Endothelial cell of umbilical vein (primary cell): ENCODE data around the gene APMAP. TPM values are rescaled to one million over a fixed set of nuclear protein-coding genes. Genes with fewer than 3 reads are reported as not detected.

Experiments
- BruUV-seq: library from RNA; stranded (reverse); fragments of 400-500 nt; replicated peaks from 2 replicates; lab custom pipeline; 2021; lab: Mats Ljungman, UMichigan
- CTCF ChIA-PET: fragments of 300-600, 350-600 bp; sonication (Branson Sonifier 250); formaldehyde crosslinking; loops from one replicate; lab custom pipeline; 2021; ENCODE audit warnings: antibody characterized with exemption, inconsistent platforms; lab: Charles Lee
- POLR2A ChIA-PET: fragments of 300-600, 350-600 bp; sonication (Branson Sonifier 250); formaldehyde crosslinking; loops from one replicate; lab custom pipeline; 2021; ENCODE audit warnings: antibody characterized with exemption, inconsistent platforms; lab: Charles Lee
- DNase-seq: peaks from one replicate; pipeline ENCODE4 v3.0.0-alpha.2; 2011; ENCODE audit warnings: low read depth, low spot score
- FAIRE-seq: peaks from 2 replicates; lab custom pipeline; 2011; peaks lifted over from hg19 to GRCh38; lab: Jason Lieb, UNC
- H2AFZ ChIP-seq: 2 replicates; pipeline ENCODE4 v1.6.0; 2012; ENCODE audit warnings: low read depth, low read length, control low read depth, inconsistent platforms
- H3K27ac ChIP-seq: 2 replicates; pipeline ENCODE4 v1.5.1; 2011; ENCODE audit warnings: low read depth, mild to moderate bottlenecking, control low read depth, low read length, moderate library complexity; ENCODE audit not compliant: insufficient read depth
- H3K27me3 ChIP-seq, 2 experiments: 2 replicates each; pipeline versions ENCODE4 v1.6.0 to v1.6.1; 2011; ENCODE audit warnings: low read length in 2 of 2, mixed read lengths in 1 of 2; ENCODE audit not compliant: control insufficient read depth in 2 of 2, insufficient read depth in 2 of 2
- H3K36me3 ChIP-seq, 2 experiments: 2 replicates in 1 of 2; 3 replicates in 1 of 2; pipeline ENCODE4 v1.5.1; 2011; ENCODE audit warnings: low read length in 2 of 2, mild to moderate bottlenecking in 1 of 2, moderate library complexity in 1 of 2; ENCODE audit not compliant: control insufficient read depth in 2 of 2, insufficient read depth in 2 of 2; ENCODE audit errors: extremely low read depth in 1 of 2
- H3K4me1 ChIP-seq: 3 replicates; pipeline ENCODE4 v1.5.1; 2011; ENCODE audit warnings: mild to moderate bottlenecking, low read length; ENCODE audit not compliant: control insufficient read depth, insufficient read depth; ENCODE audit errors: extremely low read depth
- H3K4me2 ChIP-seq: 2 replicates; pipeline ENCODE4 v1.6.1; 2011; ENCODE audit warnings: low read length, control low read depth, mixed read lengths; ENCODE audit not compliant: insufficient read depth
- H3K4me3 ChIP-seq, 3 experiments: fragments of 200-600 bp in 1 of 3; sonication (generic), shearing (Covaris generic) in 1 of 3; replicated peaks in 1 of 3; 2 replicates each; pipeline ENCODE4 v1.5.1; 2011 to 2016; ENCODE audit warnings: control low read depth in 3 of 3, low read length in 3 of 3, mild to moderate bottlenecking in 2 of 3, inconsistent platforms in 1 of 3, low read depth in 1 of 3, moderate library complexity in 1 of 3; ENCODE audit not compliant: insufficient read depth in 1 of 3
- H3K79me2 ChIP-seq: 2 replicates; pipeline ENCODE4 v1.6.0; 2012; ENCODE audit warnings: low read length, inconsistent platforms; ENCODE audit not compliant: control insufficient read depth, insufficient read depth
- H3K9ac ChIP-seq: replicated peaks from 2 replicates; pipeline ENCODE3; 2011; ENCODE audit warnings: low read length, control low read depth; ENCODE audit not compliant: insufficient read depth; ENCODE audit errors: extremely low read depth
- H3K9me1 ChIP-seq: replicated peaks from 3 replicates; pipeline ENCODE4 v1.6.0; 2011; ENCODE audit warnings: mild to moderate bottlenecking, low read length; ENCODE audit not compliant: control insufficient read depth, insufficient read depth; ENCODE audit errors: extremely low read depth
- H3K9me3 ChIP-seq: replicated peaks from 2 replicates; pipeline ENCODE4 v1.5.1; 2012; ENCODE audit warnings: low read length, inconsistent platforms; ENCODE audit not compliant: control insufficient read depth, insufficient read depth
- H4K20me1 ChIP-seq: replicated peaks from 2 replicates; pipeline ENCODE3; 2011; ENCODE audit warnings: mild to moderate bottlenecking, low read length; ENCODE audit not compliant: control insufficient read depth, insufficient read depth; ENCODE audit errors: extremely low read depth
- EZH2 ChIP-seq: IDR thresholded peaks from 2 replicates; pipeline ENCODE4 v1.6.1; 2012; ENCODE audit warnings: borderline replicate concordance, low read depth, mild to moderate bottlenecking, moderate library complexity, low read length, inconsistent platforms; ENCODE audit not compliant: severe bottlenecking
- FOS ChIP-seq: IDR thresholded peaks from 2 replicates; pipeline ENCODE4 v1.6.1; 2011; ENCODE audit warnings: mild to moderate bottlenecking, low read length, moderate library complexity, borderline replicate concordance; ENCODE audit not compliant: insufficient read depth
- GATA2 ChIP-seq: IDR thresholded peaks from 2 replicates; pipeline ENCODE4 v1.7.0; 2011; ENCODE audit warnings: low read depth, mild to moderate bottlenecking, moderate library complexity, mixed read lengths, low read length; ENCODE audit not compliant: insufficient read length, insufficient read depth
- JUN ChIP-seq: IDR thresholded peaks from 2 replicates; pipeline ENCODE4 v1.6.1; 2011; ENCODE audit warnings: borderline replicate concordance, low read depth; ENCODE audit not compliant: insufficient read length, insufficient read depth
- MYC ChIP-seq: IDR thresholded peaks from one replicate; pipeline ENCODE4 v1.6.1; 2011; ENCODE audit warnings: mild to moderate bottlenecking, low read depth, low read length
- POLR2A ChIP-seq: IDR thresholded peaks from 2 replicates; pipeline ENCODE4 v1.6.1; 2012; ENCODE audit warnings: low read depth, mild to moderate bottlenecking, control low read depth, low read length
- POLR2AphosphoS5 ChIP-seq: IDR thresholded peaks from 2 replicates; pipeline ENCODE4 v1.6.1; 2012; ENCODE audit warnings: low read depth, mild to moderate bottlenecking, control low read depth, low read length, moderate library complexity; ENCODE audit not compliant: insufficient read depth
- dilution Hi-C: fragments of 300-500 bp; cut with MboI; formaldehyde crosslinking; loops from one replicate; pipeline ENCODE4 v1.15.0; 2019; ENCODE audit warnings: low sequenced_read_pairs; ENCODE audit not compliant: extremely low pct_ligation_motif_present
- intact Hi-C: fragments of 100-400 bp; cut with micrococcal nuclease; formaldehyde crosslinking; loops from one replicate; pipeline ENCODE4 v1.10.0; 2022
- polyA plus RNA-seq, 4 experiments: library from polyadenylated mRNA; depleted of rRNA in 3 of 4; stranded (reverse) in 3 of 4; unstranded in 1 of 4; fragments of >200 nt; gene quantifications; 2 replicates each; pipeline versions ENCODE4 v1.2.1 to v1.2.3, GENCODE V29; 2011 to 2012; ENCODE audit warnings: missing spikeins in 1 of 4
- total RNA-seq: library from RNA; stranded (reverse); gene quantifications from 2 replicates; pipeline ENCODE4 v1.2.3, GENCODE V29; 2021
- TF ChIP-seq, protein P1 (sequence below), 2 donors: IDR thresholded peaks; 1 replicate in 1 of 2; 2 replicates in 1 of 2; pipeline ENCODE4 v1.5.1; 2011; ENCODE audit warnings: low read length in 2 of 2, mild to moderate bottlenecking in 2 of 2, moderate library complexity in 2 of 2, control low read depth in 1 of 2, inconsistent platforms in 1 of 2, low read depth in 1 of 2; ENCODE audit not compliant: insufficient read depth in 1 of 2; ENCODE audit errors: extremely low read depth in 1 of 2
- TF ChIP-seq, protein P2 (sequence below): IDR thresholded peaks from 2 replicates; pipeline ENCODE4 v1.6.1; 2011; ENCODE audit not compliant: insufficient read depth, insufficient read length

The APMAP gene
- total and polyA plus RNA-seq, 2 donors (not counting 3 experiments of a cell fraction or from before 2014, with no cell fraction given) = 80.7 to 110 TPM

DNA sequence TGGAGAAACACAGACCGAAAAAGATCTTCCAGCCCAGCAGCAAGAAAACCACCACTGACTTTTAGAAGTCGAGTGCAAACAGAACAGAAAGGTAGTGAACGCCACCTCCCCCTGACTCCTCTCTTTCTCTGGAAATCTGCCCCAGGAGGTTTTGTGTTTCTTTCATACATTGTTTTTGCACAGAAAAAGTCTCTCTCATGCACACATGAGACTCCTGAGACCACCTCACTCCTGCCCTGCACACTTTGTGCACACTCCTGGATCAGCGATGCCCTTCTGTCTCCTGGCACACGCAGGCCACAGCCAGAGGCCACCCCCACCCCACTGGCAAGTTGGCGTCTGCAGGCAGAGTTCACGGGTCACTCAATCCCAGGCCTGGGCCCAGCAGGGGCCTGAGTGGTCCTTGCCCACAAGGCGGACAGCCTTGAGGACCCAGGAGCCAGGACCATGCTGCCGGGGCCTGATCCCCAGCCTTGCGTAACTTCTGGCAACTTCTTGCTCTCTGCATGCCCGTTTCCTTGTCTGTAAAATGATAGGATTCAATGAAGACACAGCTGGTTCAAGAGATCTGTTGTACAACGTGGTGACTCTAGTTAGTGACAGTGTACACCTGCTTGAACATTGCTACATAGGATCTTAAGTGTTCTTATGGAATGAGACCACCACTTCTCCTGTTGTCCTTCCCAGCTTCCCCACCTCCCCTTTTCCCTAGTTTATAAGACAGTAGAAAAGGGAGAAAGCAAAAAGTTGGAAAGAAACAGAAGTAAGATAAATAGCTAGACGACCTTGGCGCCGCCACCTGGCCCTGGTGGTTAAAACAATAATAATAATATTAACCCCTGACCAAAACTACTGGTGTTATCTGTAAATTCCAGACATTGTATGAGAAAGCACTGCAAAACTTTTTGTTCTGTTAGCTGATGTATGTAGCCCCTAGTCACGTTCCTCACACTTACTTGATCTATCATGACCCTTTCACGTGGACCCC, 73.7 kb downstream of the APMAP start:
- no peaks in the 10 kb centered on the region for H3K79me2 ChIP-seq
- H3K9ac ChIP-seq = no peak overlapping the region
- no peak overlapping the region for H2AFZ ChIP-seq
- H3K4me2 ChIP-seq = no peak overlapping the region
- H3K4me1 ChIP-seq = no peaks in the 10 kb centered on the region
- no peaks in the 10 kb centered on the region for H3K9me3 ChIP-seq
- no peak overlapping the region for H3K4me3 ChIP-seq
- no peaks in the 10 kb centered on the region for H3K36me3 ChIP-seq
- no peak for FAIRE-seq
- no peak overlapping the region for H3K27ac ChIP-seq
- DNase-seq = no peak
- no peaks in the 10 kb centered on the region for H3K9me1 ChIP-seq
- TF ChIP-seq, protein P1, sequence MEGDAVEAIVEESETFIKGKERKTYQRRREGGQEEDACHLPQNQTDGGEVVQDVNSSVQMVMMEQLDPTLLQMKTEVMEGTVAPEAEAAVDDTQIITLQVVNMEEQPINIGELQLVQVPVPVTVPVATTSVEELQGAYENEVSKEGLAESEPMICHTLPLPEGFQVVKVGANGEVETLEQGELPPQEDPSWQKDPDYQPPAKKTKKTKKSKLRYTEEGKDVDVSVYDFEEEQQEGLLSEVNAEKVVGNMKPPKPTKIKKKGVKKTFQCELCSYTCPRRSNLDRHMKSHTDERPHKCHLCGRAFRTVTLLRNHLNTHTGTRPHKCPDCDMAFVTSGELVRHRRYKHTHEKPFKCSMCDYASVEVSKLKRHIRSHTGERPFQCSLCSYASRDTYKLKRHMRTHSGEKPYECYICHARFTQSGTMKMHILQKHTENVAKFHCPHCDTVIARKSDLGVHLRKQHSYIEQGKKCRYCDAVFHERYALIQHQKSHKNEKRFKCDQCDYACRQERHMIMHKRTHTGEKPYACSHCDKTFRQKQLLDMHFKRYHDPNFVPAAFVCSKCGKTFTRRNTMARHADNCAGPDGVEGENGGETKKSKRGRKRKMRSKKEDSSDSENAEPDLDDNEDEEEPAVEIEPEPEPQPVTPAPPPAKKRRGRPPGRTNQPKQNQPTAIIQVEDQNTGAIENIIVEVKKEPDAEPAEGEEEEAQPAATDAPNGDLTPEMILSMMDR (IDR thresholded peaks at IDR 0.05; ENCODE audit: extremely low read depth in 1 of 2, insufficient read depth in 1 of 2, low read depth in 1 of 2, low read length in 2 of 2) = no peak
- TF ChIP-seq POLR2AphosphoS5 = no peak
- no peak for TF ChIP-seq JUN
- no peak for TF ChIP-seq GATA2
- TF ChIP-seq POLR2A = no peak
- no peak for TF ChIP-seq EZH2
- TF ChIP-seq MYC = no peak
- TF ChIP-seq FOS = no peak
- TF ChIP-seq, protein P2, sequence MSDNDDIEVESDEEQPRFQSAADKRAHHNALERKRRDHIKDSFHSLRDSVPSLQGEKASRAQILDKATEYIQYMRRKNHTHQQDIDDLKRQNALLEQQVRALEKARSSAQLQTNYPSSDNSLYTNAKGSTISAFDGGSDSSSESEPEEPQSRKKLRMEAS = no peak
- BruUV-seq = no TSS peak
- POLR2A ChIA-PET = no interaction called here
- CTCF ChIA-PET = interaction anchor here (0.6 to 7.8 kb wide), 8 partner anchors 12 to 1250 kb away, joined by 4 to 120 read pairs (median 8); no protein-coding TSS in a partner anchor
- dilution Hi-C loops (no loop called here), intact Hi-C loops (loop anchor here (1.0 to 5.0 kb wide), 5 partner anchors 759 to 1251 kb away; no protein-coding TSS in a partner anchor)
- H3K27me3 ChIP-seq = no peaks in the 10 kb centered on the region
- no peaks in the 10 kb centered on the region for H4K20me1 ChIP-seq
